HCT116 (cell line): Measurements from ENCODE around the gene PDE8A. TPM values are rescaled to one million over a fixed set of nuclear protein-coding genes. Genes with fewer than 3 reads are reported as not detected.

Experiments
- ATAC-seq: fragments of 200-7000 bp; cut with Tn5 transposase; 2 replicates; pipeline ENCODE4 v1.9.1; 2020; ENCODE audit warnings: mild to moderate bottlenecking, moderate library complexity
- BruUV-seq: library from RNA; stranded (reverse); fragments of 400-500 nt; replicated peaks from 2 replicates; lab custom pipeline; 2021; lab: Mats Ljungman, UMichigan
- CTCF ChIA-PET: fragments of 300-600 bp; sonication (Branson Sonifier 250); formaldehyde crosslinking; loops from one replicate; lab custom pipeline; 2021; ENCODE audit warnings: antibody characterized with exemption; lab: Charles Lee
- POLR2A ChIA-PET: fragments of 300-600, 350-600 bp; sonication (Branson Sonifier 250); formaldehyde crosslinking; loops from one replicate; lab custom pipeline; 2021; ENCODE audit warnings: antibody characterized with exemption; lab: Charles Lee
- RAD21 ChIA-PET, 2 experiments: fragments of 300-600 bp; sonication (Branson Sonifier 250); formaldehyde crosslinking; loops; one replicate each; lab custom pipeline; 2023; ENCODE audit warnings: low total read pairs in 2 of 2; ENCODE audit not compliant: uncharacterized antibody in 2 of 2, unreplicated experiment in 2 of 2, low non-redundant PET in 1 of 2; lab: Charles Lee
- DNase-seq: peaks from one replicate; pipeline ENCODE4 v3.0.0-alpha.2; 2010; ENCODE audit warnings: low read depth, low spot score
- H2AFZ ChIP-seq: fragments of 200-600 bp; shearing (Covaris generic), sonication (generic); 2 replicates; pipeline ENCODE4 v1.6.1; 2017; ENCODE audit warnings: low read depth, mixed run types, mixed read lengths, antibody characterized with exemption, low read length; ENCODE audit not compliant: poor library complexity, severe bottlenecking
- H3K27ac ChIP-seq: 2 replicates; pipeline ENCODE4 v1.5.1; 2012; ENCODE audit warnings: low read depth, low read length
- H3K27me3 ChIP-seq: fragments of 200-600 bp; sonication (generic); 2 replicates; pipeline ENCODE4 v1.6.1; 2016; ENCODE audit warnings: mixed run types, low read length, mixed read lengths; ENCODE audit not compliant: insufficient read depth
- H3K36me3 ChIP-seq, 2 experiments: fragments of 200-500 bp in 1 of 2; fragments of 200-600 bp in 1 of 2; sonication (Bioruptor generic) in 1 of 2; sonication (generic) in 1 of 2; 2 replicates each; pipeline versions ENCODE4 v1.5.1 to v1.6.1; 2014 to 2016; ENCODE audit warnings: low read length in 2 of 2, inconsistent platforms in 1 of 2, mixed read lengths in 1 of 2, mixed run types in 1 of 2; ENCODE audit not compliant: insufficient read depth in 2 of 2, control insufficient read depth in 1 of 2
- H3K4me1 ChIP-seq, 2 experiments: fragments of 200-600 bp in 1 of 2; sonication (generic) in 1 of 2; 2 replicates each; pipeline versions ENCODE4 v1.5.1 to v1.6.1; 2012 to 2017; ENCODE audit warnings: low read length in 2 of 2, inconsistent platforms in 1 of 2, mild to moderate bottlenecking in 1 of 2, mixed read lengths in 1 of 2, mixed run types in 1 of 2, moderate library complexity in 1 of 2; ENCODE audit not compliant: insufficient read depth in 2 of 2, control insufficient read depth in 1 of 2
- H3K4me2 ChIP-seq: fragments of 200-600 bp; sonication (generic); 2 replicates; pipeline ENCODE4 v1.6.1; 2017; ENCODE audit warnings: mixed run types, low read length, mixed read lengths
- H3K4me3 ChIP-seq, 2 experiments: fragments of 200-600 bp in 1 of 2; sonication (generic) in 1 of 2; replicated peaks in 1 of 2; 2 replicates each; pipeline ENCODE4 v1.5.1; 2011 to 2016; ENCODE audit warnings: low read length in 2 of 2, control low read depth in 1 of 2, low read depth in 1 of 2, mild to moderate bottlenecking in 1 of 2, mixed read lengths in 1 of 2, mixed run types in 1 of 2
- H3K79me2 ChIP-seq: fragments of 200-600 bp; sonication (generic); 2 replicates; pipeline ENCODE4 v1.6.1; 2017; ENCODE audit warnings: mild to moderate bottlenecking, mixed run types, low read length, moderate library complexity, mixed read lengths; ENCODE audit not compliant: insufficient read depth
- H3K9ac ChIP-seq: fragments of 200-600 bp; sonication (generic); 2 replicates; pipeline ENCODE4 v1.6.1; 2016; ENCODE audit warnings: low read length, mixed read lengths
- H3K9me2 ChIP-seq: fragments of 200-600 bp; sonication (generic), shearing (Covaris generic); 2 replicates; pipeline ENCODE4 v1.6.1; 2017; ENCODE audit warnings: mixed run types, mild to moderate bottlenecking, moderate library complexity; ENCODE audit not compliant: insufficient read depth
- H3K9me3 ChIP-seq, 2 experiments: fragments of 200-500 bp in 1 of 2; fragments of 200-600 bp in 1 of 2; sonication (Bioruptor generic) in 1 of 2; sonication (generic) in 1 of 2; 2 replicates each; pipeline ENCODE4 v1.6.1; 2014 to 2017; ENCODE audit warnings: low read length in 2 of 2, mixed read lengths in 2 of 2, inconsistent platforms in 1 of 2, low read depth in 1 of 2, mild to moderate bottlenecking in 1 of 2, mixed run types in 1 of 2, moderate library complexity in 1 of 2; ENCODE audit not compliant: control insufficient read depth in 1 of 2, insufficient read depth in 1 of 2
- H4K20me1 ChIP-seq: fragments of 200-600 bp; sonication (generic), shearing (Covaris generic); 2 replicates; pipeline ENCODE4 v1.6.1; 2017; ENCODE audit warnings: mixed run types, mild to moderate bottlenecking, moderate library complexity; ENCODE audit not compliant: insufficient read depth
- ATF3 ChIP-seq: IDR thresholded peaks from 2 replicates; pipeline ENCODE4 v1.6.1; 2012
- CBX3 ChIP-seq: IDR thresholded peaks from 2 replicates; pipeline ENCODE4 v1.6.1; 2012; ENCODE audit warnings: low read depth
- CEBPB ChIP-seq: IDR thresholded peaks from 2 replicates; pipeline ENCODE4 v1.6.1; 2012; ENCODE audit warnings: low read depth
- CTCF ChIP-seq, 3 experiments: fragments of 200-600 bp in 1 of 3; sonication (generic) in 1 of 3; IDR thresholded peaks in 2 of 3; conservative IDR thresholded peaks in 1 of 3; 2 replicates each; pipeline ENCODE4 v1.5.1; 2012 to 2017; ENCODE audit warnings: low read depth in 2 of 3, low read length in 2 of 3, antibody characterized with exemption in 1 of 3, borderline replicate concordance in 1 of 3, control low read depth in 1 of 3, mild to moderate bottlenecking in 1 of 3, mixed read lengths in 1 of 3, mixed run types in 1 of 3, moderate library complexity in 1 of 3; ENCODE audit not compliant: insufficient read depth in 1 of 3
- EGR1 ChIP-seq: IDR thresholded peaks from 2 replicates; pipeline ENCODE4 v1.6.1; 2012; ENCODE audit warnings: low read depth
- ELF1 ChIP-seq: IDR thresholded peaks from 2 replicates; pipeline ENCODE4 v1.6.1; 2012; ENCODE audit warnings: low read depth, borderline replicate concordance
- EZH2 ChIP-seq: fragments of 200-600 bp; sonication (generic); IDR thresholded peaks from 2 replicates; pipeline ENCODE4 v1.6.1; 2017; ENCODE audit warnings: antibody characterized with exemption, mixed run types
- EZH2phosphoT487 ChIP-seq: fragments of 200-600 bp; IDR thresholded peaks from 2 replicates; pipeline ENCODE4 v1.6.1; 2018; ENCODE audit warnings: antibody characterized with exemption, borderline replicate concordance
- FOSL1 ChIP-seq: IDR thresholded peaks from 2 replicates; pipeline ENCODE4 v1.6.1; 2012; ENCODE audit warnings: low read depth
- POLR2A ChIP-seq: IDR thresholded peaks from 2 replicates; pipeline ENCODE4 v1.7.0; 2011; ENCODE audit warnings: borderline replicate concordance; ENCODE audit not compliant: insufficient read depth, insufficient read length; ENCODE audit errors: extremely low read depth
- RAD21 ChIP-seq: IDR thresholded peaks from 2 replicates; pipeline ENCODE4 v1.6.1; 2012; ENCODE audit warnings: low read depth, mild to moderate bottlenecking
- REST ChIP-seq: IDR thresholded peaks from 2 replicates; pipeline ENCODE4 v1.6.1; 2012; ENCODE audit warnings: low read depth
- SIN3A ChIP-seq: IDR thresholded peaks from 2 replicates; pipeline ENCODE4 v1.6.1; 2012; ENCODE audit warnings: low read depth
- SP1 ChIP-seq: IDR thresholded peaks from 2 replicates; pipeline ENCODE4 v1.6.1; 2012; ENCODE audit warnings: low read depth
- SRF ChIP-seq: IDR thresholded peaks from 2 replicates; pipeline ENCODE4 v1.6.1; 2012; ENCODE audit warnings: low read depth
- ZBTB33 ChIP-seq: IDR thresholded peaks from 2 replicates; pipeline ENCODE4 v1.6.1; 2011; ENCODE audit warnings: mild to moderate bottlenecking, low read length, moderate library complexity; ENCODE audit not compliant: insufficient replicate concordance; ENCODE audit errors: extremely low read depth
- ZFX ChIP-seq: fragments of 450-650 bp; IDR thresholded peaks from 2 replicates; pipeline ENCODE4 v1.6.1; 2017
- ZNF274 ChIP-seq: fragments of 200-500 bp; sonication (Bioruptor generic); IDR thresholded peaks from 2 replicates; pipeline ENCODE4 v1.6.1; 2014; ENCODE audit warnings: mild to moderate bottlenecking, low read depth, low read length, inconsistent platforms
- intact Hi-C: fragments of 100-400 bp; cut with micrococcal nuclease; formaldehyde crosslinking; loops from 2 replicates; pipeline ENCODE4 v1.10.0; 2022
- total RNA-seq: library from RNA; stranded (reverse); gene quantifications from one replicate; pipeline ENCODE4 v1.2.1, GENCODE V29; 2021; ENCODE audit not compliant: unreplicated experiment

Gene PDE8A
- total RNA-seq, 1 experiment from 2014 or later: 37.8 TPM

- ChIA-PET CTCF (no interaction called here), POLR2A (no interaction called here)
- DNase-seq: no peak
Observed at GRCh38 chr15:85072917-85073316, 91.3 kb downstream of the PDE8A start.

More at GRCh38 chr15:85072917-85073316, 91.3 kb downstream of the PDE8A start:
- Histone ChIP-seq H3K9me2 (no peaks in the 10 kb centered on the region), H4K20me1 (no peaks in the 10 kb centered on the region), H3K9ac (no peak overlapping the region), H3K4me2 (no peak overlapping the region), H2AFZ (no peak overlapping the region), H3K36me3 (0 out of 4 replicates have a peak, but pooled peaks cover 0 to 3% of the 10 kb centered on the region in 2 experiments), H3K27ac (no peak overlapping the region)
- intact Hi-C loops: no loop called here
- no peak for ATAC-seq
- RAD21 ChIA-PET: no interaction called here
- TF ChIP-seq CBX3 (no peak), ZNF274 (no peak), EGR1 (no peak), ATF3 (no peak), POLR2A (no peak), ZFX (no peak), FOSL1 (no peak), ZBTB33 (no peak), EZH2phosphoT487 (no peak), SIN3A (no peak), SP1 (no peak), RAD21 (no peak), SRF (no peak), CEBPB (no peak), EZH2 (no peak), ELF1 (no peak), REST (no peak), CTCF (IDR thresholded peaks at IDR 0.05 in 2 of 3, conservative IDR thresholded peaks at IDR 0.05 in 1 of 3; ENCODE audit: borderline replicate concordance in 1 of 3, insufficient read depth in 1 of 3, low read depth in 2 of 3, low read length in 2 of 3) (no peak)
- TF ChIP-seq, all 23 proteins: peak for 0
- Histone ChIP-seq H3K27me3 (no peaks in the 10 kb centered on the region), H3K79me2 (no peaks in the 10 kb centered on the region), H3K4me1 (no peaks in the 10 kb centered on the region; a peak in 1 of 4 replicates), H3K9me3 (no peaks in the 10 kb centered on the region), H3K4me3 (no peak overlapping the region)
- BruUV-seq: no TSS peak
